ENCODE data around the gene TLE4. TPM values are rescaled to one million over a fixed set of nuclear protein-coding genes. Genes with fewer than 3 reads are reported as not detected.
A peak's percentile ranks its signal among the peaks of the same experiment; 100 is the strongest.

Gene TLE4
- total RNA-seq, 1 donor from 2014 or later: 12.1 TPM

- DNase-seq: no peak
- Mint-ChIP-seq H3K4me3 (no peak overlapping the region), H3K36me3 (ENCODE audit: low read depth) (peaks cover 29% of the 10 kb centered on the region), H3K9me3 (no peaks in the 10 kb centered on the region), H3K27ac (no peak overlapping the region), H3K27me3 (peaks cover 12% of the 10 kb centered on the region), H3K4me1 (peaks cover 55% of the 10 kb centered on the region)
- intact Hi-C loops (cut with micrococcal nuclease): no loop called here
Measured at GRCh38 chr9:79577969-79578723, 6.4 kb downstream of the TLE4 start.

- no peak overlapping the region for H3K27ac Mint-ChIP-seq
- H3K4me1 Mint-ChIP-seq: peaks cover 58% of the 10 kb centered on the region
- no peak overlapping the region for H3K4me3 Mint-ChIP-seq
- peaks cover 9% of the 10 kb centered on the region for H3K27me3 Mint-ChIP-seq
- no peaks in the 10 kb centered on the region for H3K9me3 Mint-ChIP-seq
- no peak for DNase-seq
- intact Hi-C loops (cut with micrococcal nuclease): no loop called here
- peaks cover 26% of the 10 kb centered on the region for H3K36me3 Mint-ChIP-seq (ENCODE audit: low read depth)
Measured at GRCh38 chr9:79578891-79579290, 7.1 kb downstream of the TLE4 start.

- Mint-ChIP-seq H3K4me3 (no peak overlapping the region), H3K9me3 (no peaks in the 10 kb centered on the region), H3K27ac (no peak overlapping the region), H3K4me1 (peaks cover 58% of the 10 kb centered on the region), H3K27me3 (peaks cover 6% of the 10 kb centered on the region), H3K36me3 (ENCODE audit: low read depth) (peaks cover 25% of the 10 kb centered on the region)
- intact Hi-C loops (cut with micrococcal nuclease): no loop called here
- no peak for DNase-seq
Measured at GRCh38 chr9:79579624-79580023, 7.9 kb downstream of the TLE4 start.

DNA sequence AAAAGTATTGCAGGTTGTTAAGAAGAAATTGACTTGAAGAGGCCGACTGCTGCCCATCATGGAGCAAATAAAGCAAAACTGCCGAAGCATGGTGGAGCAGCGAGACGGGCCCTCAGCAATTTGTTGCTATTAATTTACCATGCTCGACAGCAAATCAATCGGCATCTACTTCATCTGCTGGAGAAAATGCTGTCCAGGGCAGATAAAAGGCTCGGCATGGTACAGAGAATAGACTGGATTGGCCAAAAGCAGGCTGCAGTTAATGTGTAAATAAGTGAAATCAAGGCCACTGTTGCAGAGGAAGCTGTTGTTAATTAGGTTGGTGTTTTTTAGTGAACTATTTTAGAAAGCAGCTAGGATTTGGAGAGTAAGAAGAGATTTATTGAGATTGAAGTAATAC lies 8.3 kb downstream of the TLE4 start:
- no peaks in the 10 kb centered on the region for H3K9me3 Mint-ChIP-seq
- no peak overlapping the region for H3K4me3 Mint-ChIP-seq

GRCh38 chr9:79581388-79581787 lies 9.6 kb downstream of the TLE4 start:
- H3K9me3 Mint-ChIP-seq: no peaks in the 10 kb centered on the region
- H3K27me3 Mint-ChIP-seq: no peaks in the 10 kb centered on the region
- no peak overlapping the region for H3K27ac Mint-ChIP-seq
- H3K4me1 Mint-ChIP-seq: peaks cover 50% of the 10 kb centered on the region
- H3K36me3 Mint-ChIP-seq (ENCODE audit: low read depth): peaks cover 15% of the 10 kb centered on the region
- no peak for DNase-seq
- H3K4me3 Mint-ChIP-seq: peak overlapping the region; percentile 51
- intact Hi-C loops (cut with micrococcal nuclease): no loop called here

More for the DNA sequence above, 8.3 kb downstream of the TLE4 start:
- H3K27me3 Mint-ChIP-seq: peaks cover 4% of the 10 kb centered on the region
- intact Hi-C loops (cut with micrococcal nuclease): no loop called here
- peaks cover 23% of the 10 kb centered on the region for H3K36me3 Mint-ChIP-seq (ENCODE audit: low read depth)
- H3K4me1 Mint-ChIP-seq: peaks cover 56% of the 10 kb centered on the region
- no peak for DNase-seq
- H3K27ac Mint-ChIP-seq: no peak overlapping the region

DNA sequence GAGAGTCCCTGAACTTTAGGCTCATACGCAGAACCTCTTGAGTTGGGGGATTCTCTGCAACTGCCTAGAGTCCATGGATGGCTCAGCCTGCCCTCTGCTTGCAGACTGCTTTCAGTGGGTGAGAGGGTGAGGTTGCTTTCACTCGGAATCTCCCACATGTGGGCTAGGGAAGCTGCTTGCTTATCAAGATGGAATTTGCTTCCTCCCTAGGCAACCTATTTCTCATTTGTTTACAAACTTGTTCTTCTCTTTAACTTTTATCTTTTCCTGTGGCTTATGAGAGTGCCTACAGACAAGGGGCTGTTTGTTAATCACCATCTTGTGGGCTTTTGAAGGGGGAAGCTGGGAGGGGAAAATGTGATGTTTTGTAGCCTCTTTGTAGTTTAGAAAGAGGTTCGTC lies 10.0 kb downstream of the TLE4 start:
- H3K27me3 Mint-ChIP-seq: no peaks in the 10 kb centered on the region
- H3K36me3 Mint-ChIP-seq (ENCODE audit: low read depth): peaks cover 12% of the 10 kb centered on the region
- no peaks in the 10 kb centered on the region for H3K9me3 Mint-ChIP-seq
- peak overlapping the region; percentile 54 for H3K27ac Mint-ChIP-seq
- intact Hi-C loops (cut with micrococcal nuclease): loop anchor here (1.0 to 2.0 kb wide), 3 partner anchors 10 to 43 kb away; partner anchors contain the start of gene TLE4
- H3K4me3 Mint-ChIP-seq: peak overlapping the region; percentile 51
- H3K4me1 Mint-ChIP-seq: peaks cover 47% of the 10 kb centered on the region
- DNase-seq: peak; percentile 71

- no peaks in the 10 kb centered on the region for H3K27me3 Mint-ChIP-seq
- H3K4me1 Mint-ChIP-seq: peaks cover 37% of the 10 kb centered on the region
- intact Hi-C loops (cut with micrococcal nuclease): loop anchor here (2.0 kb wide), 2 partner anchors 21 to 41 kb away; no protein-coding TSS in a partner anchor
- peak; percentile 70 for DNase-seq
- H3K36me3 Mint-ChIP-seq (ENCODE audit: low read depth): peaks cover 13% of the 10 kb centered on the region
- no peak overlapping the region for H3K27ac Mint-ChIP-seq
- no peaks in the 10 kb centered on the region for H3K9me3 Mint-ChIP-seq
- H3K4me3 Mint-ChIP-seq: peak overlapping the region; percentile 13
Measured at GRCh38 chr9:79583952-79584654, 12.3 kb downstream of the TLE4 start.

- Mint-ChIP-seq H3K4me1 (peaks cover 36% of the 10 kb centered on the region), H3K4me3 (no peak overlapping the region), H3K27ac (no peak overlapping the region), H3K36me3 (ENCODE audit: low read depth) (peaks cover 14% of the 10 kb centered on the region), H3K9me3 (no peaks in the 10 kb centered on the region), H3K27me3 (peaks cover 2% of the 10 kb centered on the region)
- intact Hi-C loops (cut with micrococcal nuclease): no loop called here
- DNase-seq: no peak
Measured at GRCh38 chr9:79584655-79584982, 12.9 kb downstream of the TLE4 start.

GRCh38 chr9:79588488-79589223 lies 16.9 kb downstream of the TLE4 start:
- Mint-ChIP-seq H3K9me3 (no peaks in the 10 kb centered on the region), H3K4me3 (no peak overlapping the region), H3K4me1 (peaks cover 30% of the 10 kb centered on the region), H3K27ac (no peak overlapping the region), H3K36me3 (ENCODE audit: low read depth) (peaks cover 20% of the 10 kb centered on the region), H3K27me3 (peaks cover 25% of the 10 kb centered on the region)
- intact Hi-C loops (cut with micrococcal nuclease): no loop called here
- no peak for DNase-seq

DNA sequence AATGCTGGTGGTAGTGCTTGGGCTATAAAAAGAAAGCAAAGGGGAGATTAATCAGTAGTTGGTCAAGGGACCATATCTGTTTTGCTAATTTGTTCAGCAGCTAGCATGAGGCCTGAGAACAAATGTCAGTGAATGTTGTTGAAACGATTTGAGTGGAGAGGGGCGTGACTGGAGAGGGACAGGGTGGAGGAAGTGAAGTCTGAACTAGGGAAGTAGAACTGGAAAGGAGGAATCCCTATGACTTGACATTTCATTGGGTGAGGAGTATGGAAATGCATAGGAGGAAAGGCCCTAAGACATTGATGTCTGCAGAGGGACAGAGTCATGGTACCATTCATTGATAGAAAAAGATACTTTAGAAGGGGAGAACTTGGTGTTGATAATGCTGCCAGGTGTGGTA lies 19.7 kb downstream of the TLE4 start:
- Mint-ChIP-seq H3K4me3 (no peak overlapping the region), H3K27me3 (peaks cover 30% of the 10 kb centered on the region), H3K27ac (no peak overlapping the region), H3K9me3 (no peaks in the 10 kb centered on the region), H3K36me3 (ENCODE audit: low read depth) (peaks cover 28% of the 10 kb centered on the region), H3K4me1 (peaks cover 27% of the 10 kb centered on the region)
- intact Hi-C loops (cut with micrococcal nuclease): no loop called here
- DNase-seq: no peak

GRCh38 chr9:79592726-79593493 lies 21.1 kb downstream of the TLE4 start:
- intact Hi-C loops (cut with micrococcal nuclease): loop anchor here (1.0 kb wide), 1 partner anchor 31 kb away; no protein-coding TSS in a partner anchor
- Mint-ChIP-seq H3K27me3 (peaks cover 30% of the 10 kb centered on the region), H3K27ac (peak overlapping the region; percentile 21), H3K4me3 (peak overlapping the region; percentile 30), H3K36me3 (ENCODE audit: low read depth) (peaks cover 32% of the 10 kb centered on the region), H3K9me3 (no peaks in the 10 kb centered on the region), H3K4me1 (peaks cover 30% of the 10 kb centered on the region)
- DNase-seq: peak; percentile 74

DNA sequence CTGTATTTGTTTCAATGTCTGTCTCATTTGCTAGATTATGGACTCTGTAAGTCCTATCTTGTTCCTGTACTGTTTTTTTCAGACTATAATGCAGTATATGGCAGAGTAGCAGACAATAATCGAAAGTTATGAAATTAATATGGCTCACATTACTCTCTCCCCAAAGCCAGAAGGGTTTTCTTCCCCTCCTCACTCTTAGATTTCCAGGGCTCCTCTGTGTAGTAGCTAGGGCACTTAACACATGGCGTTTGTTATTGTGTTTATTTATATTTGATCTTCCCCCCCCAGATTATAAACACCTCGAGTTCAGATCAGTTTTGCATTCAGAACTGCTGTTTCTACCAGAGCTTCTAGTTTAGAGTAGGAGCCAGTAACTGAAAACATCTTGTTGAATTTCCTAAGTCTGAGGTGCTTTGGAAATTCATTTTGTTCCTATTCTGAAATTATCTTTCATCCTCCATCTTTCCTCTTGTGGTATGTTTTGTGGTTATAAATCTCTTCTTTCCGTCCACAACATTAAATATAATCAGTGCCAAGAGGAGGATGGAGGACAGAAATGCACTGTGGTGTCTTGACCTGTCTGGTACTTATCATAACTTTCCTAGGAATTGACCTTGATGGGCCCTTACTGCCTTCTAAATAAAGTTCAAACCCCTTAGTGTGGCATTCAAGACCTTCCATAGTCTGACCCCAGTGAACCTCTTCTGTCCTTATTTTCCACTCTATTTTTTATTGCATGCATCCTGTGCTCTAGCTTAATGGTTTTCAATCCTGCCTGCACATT lies 27.0 kb downstream of the TLE4 start:
- Mint-ChIP-seq H3K4me3 (no peak overlapping the region), H3K27ac (no peak overlapping the region), H3K9me3 (no peaks in the 10 kb centered on the region), H3K27me3 (peaks cover 4% of the 10 kb centered on the region), H3K36me3 (ENCODE audit: low read depth) (peaks cover 27% of the 10 kb centered on the region), H3K4me1 (peaks cover 10% of the 10 kb centered on the region)
- DNase-seq: no peak
- intact Hi-C loops (cut with micrococcal nuclease): no loop called here

DNA sequence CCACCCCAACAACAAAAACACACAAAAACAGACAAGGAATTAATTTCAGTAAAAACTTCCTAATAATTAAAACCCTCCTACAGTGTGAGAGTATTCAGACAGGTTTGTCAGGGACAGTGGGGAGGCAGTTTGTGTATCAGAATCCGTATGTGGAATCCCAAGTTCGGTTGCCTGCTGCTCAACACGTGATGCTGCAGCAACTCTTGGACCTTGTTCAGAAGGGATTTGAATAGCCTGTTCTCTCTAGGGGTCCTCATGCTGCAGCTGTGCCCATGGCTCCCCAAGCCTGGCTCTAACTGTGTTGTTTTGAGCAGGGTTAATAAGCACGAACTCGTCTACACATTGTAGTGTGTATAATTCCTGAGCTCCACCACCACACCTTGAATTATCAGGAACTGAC lies 28.7 kb downstream of the TLE4 start:
- intact Hi-C loops (cut with micrococcal nuclease): no loop called here
- DNase-seq: no peak
- no peaks in the 10 kb centered on the region for H3K9me3 Mint-ChIP-seq
- peaks cover 5% of the 10 kb centered on the region for H3K4me1 Mint-ChIP-seq
- H3K36me3 Mint-ChIP-seq (ENCODE audit: low read depth): peaks cover 21% of the 10 kb centered on the region
- no peak overlapping the region for H3K27ac Mint-ChIP-seq
- no peaks in the 10 kb centered on the region for H3K27me3 Mint-ChIP-seq
- H3K4me3 Mint-ChIP-seq: no peak overlapping the region

Data from activated CD4-positive, alpha-beta T cell treated with anti-CD3 and anti-CD28 coated beads, Interleukin-2, amount 10 ng/mL, durations not matched to agents 24 days and 14 days (primary cell).